DMS53 (cell line): ENCODE results near the gene TWF2.

Source experiments
- DNase-seq: peaks from one replicate; lab custom pipeline; 2025; lab: John Stamatoyannopoulos, UW

The TWF2 gene

DNA sequence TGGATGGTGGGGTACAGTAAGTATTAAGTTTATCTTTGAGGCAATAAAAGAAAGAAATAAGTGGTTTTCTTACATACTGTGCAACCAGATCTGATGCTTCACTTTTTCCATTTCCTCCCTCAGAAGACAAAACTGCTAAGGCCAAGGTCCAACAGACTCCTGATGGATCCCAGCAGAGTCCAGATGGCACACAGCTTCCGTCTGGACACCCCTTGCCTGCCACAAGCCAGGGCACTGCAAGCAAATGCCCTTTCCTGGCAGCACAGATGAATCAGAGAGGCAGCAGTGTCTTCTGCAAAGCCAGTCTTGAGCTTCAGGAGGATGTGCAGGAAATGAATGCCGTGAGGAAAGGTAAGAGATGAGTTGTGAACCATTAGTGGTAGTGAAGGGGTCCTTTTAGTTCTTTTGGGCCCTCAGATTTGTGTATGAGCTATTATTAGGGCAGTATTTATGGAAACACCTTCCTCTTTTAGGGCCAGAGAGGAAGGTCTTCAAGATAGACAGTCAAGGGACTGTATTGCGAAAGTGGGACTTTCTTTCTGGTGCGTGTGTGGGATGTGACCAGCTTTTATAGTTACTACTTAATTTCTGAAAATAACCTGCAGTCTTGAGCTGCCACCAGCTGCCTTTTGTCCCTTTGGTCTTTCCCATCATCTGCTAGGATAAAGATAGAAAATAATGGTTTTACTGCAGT, 36.4 kb downstream of the TWF2 start:
- no peak for DNase-seq

DNA sequence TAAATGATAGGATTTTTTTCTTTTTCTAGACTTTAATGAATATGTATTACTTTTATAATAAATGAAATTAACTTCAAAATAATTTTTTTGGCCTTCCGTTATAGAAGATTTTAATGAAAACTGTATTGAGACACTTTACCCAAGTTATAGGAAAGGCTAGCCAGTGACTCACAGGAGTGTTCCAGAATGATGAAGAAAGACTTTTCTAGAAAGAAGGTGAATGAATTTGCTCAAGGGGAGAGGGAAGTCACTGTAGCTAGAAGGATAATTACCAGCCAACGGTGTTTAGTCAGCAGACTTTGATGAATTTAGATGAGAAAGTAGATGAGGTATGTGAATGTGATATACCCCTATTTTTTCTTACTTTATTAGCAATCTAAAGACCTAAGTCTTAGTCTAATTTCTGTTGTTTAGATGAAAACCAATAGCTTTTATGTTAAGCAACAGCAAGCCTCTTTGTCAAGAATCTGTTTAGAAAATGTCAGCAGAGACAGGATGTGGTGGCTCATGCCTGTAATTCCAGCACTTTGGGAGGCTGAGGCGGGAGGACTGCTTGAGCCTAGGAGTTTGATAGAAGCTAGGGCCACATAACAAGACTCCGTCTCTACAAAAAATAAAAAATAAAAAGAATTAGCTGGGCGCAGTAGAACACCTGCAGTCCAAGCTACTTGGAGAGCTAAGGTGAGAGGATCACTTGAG, 37.8 kb downstream of the TWF2 start:
- no peak for DNase-seq

DNA sequence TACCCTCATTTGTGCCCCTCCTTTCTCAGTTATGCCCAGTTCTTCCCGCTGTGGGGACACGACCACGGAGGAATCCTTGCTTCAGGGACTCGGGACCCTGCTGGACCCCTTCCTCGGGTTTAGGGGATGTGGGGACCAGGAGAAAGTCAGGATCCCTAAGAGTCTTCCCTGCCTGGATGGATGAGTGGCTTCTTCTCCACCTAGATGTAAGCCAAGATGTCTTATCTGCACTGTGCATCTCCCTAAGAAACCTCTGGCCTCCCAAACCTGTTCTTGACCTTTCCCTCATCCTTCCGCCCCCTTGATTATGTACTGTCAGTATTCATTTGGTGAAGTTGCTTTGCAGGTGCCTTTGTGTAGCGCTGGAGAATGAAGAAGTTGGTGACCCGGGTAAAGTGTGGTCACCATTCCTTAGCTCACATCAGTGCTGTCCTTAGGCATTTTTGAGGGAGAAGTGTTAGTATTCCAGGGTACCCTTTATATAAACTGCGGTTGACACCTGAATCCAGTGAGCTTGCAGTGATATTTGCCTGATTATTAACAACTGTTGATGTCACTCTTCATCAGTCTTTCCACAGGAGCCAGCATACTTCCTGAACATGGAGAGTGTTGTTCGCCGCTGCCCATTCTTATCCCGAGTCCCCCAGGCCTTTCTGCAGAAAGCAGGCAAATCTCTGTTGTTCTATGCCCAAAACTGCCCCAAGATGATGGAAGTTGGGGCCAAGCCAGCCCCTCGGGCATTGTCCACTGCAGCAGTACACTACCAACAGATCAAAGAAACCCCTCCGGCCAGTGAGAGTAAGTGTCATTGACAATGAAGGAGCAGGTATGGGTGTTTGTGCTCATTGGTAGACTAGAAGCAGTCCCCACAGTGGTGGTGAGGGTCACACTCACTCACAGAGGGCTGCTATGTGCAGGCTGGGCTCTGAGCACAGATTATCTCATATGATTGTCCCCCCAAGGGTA, 40.0 kb downstream of the TWF2 start:
- no peak for DNase-seq

DNA sequence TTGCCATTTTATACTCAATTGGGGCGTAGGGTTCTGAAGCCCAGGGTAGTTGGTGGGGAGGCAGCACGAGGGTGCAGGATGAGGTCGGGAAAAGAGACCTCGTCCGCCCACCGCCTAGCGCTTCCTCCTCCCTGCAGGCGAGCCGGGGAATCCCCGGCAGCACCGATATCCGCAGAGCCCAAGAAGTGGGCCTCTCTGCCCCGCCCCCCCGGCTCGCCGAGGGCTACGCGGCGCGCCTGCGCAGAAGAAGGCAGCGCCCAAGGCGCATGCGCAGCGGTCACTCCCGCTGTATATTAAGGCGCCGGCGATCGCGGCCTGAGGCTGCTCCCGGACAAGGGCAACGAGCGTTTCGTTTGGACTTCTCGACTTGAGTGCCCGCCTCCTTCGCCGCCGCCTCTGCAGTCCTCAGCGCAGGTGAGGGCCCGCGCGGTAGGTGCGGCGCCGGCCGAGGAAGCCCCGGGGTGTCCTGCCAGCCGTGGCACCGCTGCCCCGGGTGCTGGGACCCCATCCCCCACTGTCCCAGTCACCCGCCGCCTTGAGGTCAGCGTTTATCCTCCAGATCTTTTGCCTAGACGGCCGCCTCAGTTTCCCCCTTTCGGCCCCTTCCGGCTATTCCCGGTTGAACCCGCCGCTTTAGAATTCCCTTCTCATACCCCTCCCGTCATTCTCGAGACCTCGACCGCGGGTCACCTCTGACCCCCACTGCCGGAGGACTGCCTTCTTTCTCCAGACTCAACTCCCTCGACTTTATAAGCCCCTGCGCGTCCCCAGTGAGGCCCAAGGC, 40.9 kb downstream of the TWF2 start, which contains the start of gene ALAS1:
Gene ALAS1, plus strand, starts transcription at position 319 of the 784 bp plus-strand sequence. CDS start 1,082 bp downstream, outside the sequence.
- peak; percentile 84 for DNase-seq

DNA sequence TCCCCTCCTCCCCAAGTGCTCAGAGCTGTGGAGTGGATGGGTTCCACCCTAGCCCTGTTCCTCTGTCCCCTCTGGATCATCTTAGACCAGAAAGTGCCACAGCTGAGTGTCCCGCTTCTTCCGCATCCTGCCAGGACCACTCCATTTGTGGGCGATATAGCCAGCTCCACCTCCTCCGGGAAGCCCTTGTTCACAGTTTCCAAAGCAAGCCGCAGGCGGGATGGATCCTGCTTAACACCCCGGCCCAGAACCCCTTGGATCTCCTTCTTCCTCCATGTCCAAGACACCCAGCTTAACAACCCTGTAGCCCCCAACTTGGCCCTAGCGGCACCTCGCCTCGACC, 41.5 kb downstream of the TWF2 start:
- no peak for DNase-seq

DNA sequence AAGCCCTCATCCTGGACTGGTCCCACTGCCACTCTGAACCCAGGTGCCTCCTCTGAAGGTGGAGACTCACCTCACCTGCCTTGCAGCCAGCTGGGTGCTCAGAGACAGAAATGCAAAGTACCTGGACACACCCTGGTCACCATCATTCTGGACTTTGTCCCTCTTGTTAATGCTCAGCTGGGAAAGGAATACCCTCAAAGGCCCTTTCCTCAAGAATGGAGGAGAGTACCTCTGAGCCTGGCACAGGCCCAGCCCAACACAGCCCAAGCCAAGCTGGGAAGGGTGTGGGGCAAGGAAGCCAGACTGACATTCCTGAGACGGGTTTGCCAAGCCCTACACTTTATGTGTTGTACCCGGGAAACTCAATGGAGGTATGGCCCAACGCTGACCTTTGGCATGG, 42.0 kb downstream of the TWF2 start:
- DNase-seq: peak; percentile 49

DNA sequence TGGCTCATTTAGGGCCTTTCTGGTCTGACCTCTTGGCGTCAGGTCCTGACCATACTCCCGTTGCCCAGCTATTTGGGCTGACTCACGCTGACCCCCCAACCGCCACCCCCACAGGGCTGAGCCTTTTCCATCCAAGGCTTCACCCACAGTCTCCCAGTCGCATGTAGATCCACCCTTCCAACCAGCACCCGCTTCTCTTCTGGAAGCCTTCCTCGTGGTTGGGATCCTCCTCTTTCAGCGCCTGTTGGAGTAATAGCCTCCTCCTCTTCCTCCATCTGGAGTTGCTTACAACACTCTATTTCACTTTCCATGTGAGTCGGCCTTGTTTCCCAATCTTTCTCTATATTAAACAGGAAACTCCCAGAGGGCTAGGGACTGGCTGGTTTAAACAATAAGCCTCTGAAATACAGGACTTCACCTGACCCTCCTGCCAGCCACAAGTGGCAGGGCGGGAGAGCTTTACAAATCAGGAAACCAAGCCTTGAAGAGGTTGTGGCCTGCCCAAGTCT, 43.1 kb downstream of the TWF2 start:
- DNase-seq: no peak

DNA sequence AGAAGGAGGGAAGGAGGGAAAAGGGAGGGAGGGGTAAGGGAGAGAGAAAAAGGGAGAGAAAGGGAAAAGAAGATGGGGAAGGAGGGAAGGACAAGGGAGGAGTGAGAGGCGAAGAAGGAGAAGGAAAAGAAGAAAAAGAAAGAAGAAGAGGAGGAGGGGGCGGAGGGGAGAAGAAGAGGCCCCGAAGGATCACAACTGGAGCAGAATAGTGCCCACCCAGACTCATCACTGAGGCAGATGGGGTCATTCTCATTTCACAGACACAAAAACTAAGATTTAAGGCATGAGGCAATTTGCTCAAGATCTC, 43.7 kb downstream of the TWF2 start:
- no peak for DNase-seq

DNA sequence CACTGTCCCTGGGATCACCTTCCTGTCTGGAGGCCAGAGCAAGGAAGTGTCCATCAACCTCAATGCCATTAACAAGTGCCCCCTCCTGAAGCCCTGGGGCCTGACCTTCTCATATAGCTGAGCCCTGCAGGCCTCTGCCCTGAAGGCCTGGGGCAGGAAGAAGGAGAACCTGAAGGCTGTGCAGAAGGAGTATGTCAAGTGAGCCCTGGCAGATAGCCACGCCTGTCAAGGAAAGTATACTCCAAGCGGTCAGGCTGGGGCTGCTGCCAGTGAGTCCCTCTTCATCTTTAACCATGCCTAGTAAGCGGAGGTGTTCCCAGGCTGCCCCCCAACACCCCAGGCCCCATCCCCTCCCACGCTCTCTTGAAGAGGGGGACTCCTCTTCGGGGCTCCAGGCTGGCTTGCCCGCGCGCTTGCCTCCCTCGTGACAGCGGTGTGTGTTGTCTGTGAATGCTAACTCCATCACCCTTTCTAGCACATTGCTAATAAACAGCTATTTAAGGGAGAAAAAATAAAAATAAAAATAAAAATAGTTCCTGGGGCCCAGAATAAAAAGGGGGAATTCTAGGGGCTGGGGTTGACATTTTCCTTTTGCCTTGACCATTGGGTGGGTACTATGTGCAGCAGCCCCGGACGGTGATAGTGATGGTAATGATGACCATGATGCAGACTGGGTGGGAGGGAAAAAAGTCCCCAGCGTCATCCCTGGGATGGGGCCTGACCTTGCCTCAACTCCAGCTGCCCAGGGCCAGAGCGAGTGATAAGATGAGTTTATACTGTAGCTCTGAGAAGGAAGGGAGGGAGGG, 44.3 kb downstream of the TWF2 start:
- no peak for DNase-seq

DNA sequence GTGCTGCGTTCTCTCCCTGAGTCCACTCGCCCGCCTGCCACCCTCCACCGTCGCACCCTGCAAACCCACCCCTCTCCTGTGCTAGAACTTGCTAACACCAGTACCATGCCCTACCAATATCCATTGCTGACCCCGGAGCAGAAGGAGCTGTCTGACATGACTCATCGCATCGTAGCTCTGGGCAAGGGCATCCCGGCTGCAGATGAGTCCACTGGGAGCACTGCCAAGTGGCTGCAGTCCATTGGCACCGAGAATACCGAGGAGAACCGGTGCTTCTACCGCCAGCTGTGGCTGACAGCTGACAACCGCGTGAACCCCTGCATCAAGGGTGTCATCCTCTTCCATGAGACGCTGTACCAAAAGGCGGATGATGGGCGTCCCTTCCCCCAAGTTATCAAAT, 45.9 kb downstream of the TWF2 start:
- DNase-seq: peak; percentile 50

DNA sequence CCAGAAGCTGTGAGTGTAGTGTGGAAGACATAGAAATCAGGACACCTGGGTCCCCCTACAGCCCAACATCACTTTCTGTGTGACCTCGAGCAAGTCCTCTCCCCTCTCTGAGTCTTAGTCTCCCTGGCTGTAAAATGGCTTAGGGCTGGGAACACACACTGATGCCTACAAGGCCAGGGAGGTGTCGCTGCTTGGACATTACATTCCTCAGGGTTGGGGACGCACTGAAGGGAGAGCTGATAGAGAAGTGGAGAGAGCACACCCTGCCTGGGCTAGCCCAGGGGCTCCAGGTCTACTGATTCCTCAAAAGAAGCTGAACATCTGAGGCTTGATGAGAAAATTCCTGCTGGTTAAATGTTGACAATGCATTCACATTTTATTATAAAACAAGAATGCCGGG, 47.3 kb downstream of the TWF2 start:
- no peak for DNase-seq

DNA sequence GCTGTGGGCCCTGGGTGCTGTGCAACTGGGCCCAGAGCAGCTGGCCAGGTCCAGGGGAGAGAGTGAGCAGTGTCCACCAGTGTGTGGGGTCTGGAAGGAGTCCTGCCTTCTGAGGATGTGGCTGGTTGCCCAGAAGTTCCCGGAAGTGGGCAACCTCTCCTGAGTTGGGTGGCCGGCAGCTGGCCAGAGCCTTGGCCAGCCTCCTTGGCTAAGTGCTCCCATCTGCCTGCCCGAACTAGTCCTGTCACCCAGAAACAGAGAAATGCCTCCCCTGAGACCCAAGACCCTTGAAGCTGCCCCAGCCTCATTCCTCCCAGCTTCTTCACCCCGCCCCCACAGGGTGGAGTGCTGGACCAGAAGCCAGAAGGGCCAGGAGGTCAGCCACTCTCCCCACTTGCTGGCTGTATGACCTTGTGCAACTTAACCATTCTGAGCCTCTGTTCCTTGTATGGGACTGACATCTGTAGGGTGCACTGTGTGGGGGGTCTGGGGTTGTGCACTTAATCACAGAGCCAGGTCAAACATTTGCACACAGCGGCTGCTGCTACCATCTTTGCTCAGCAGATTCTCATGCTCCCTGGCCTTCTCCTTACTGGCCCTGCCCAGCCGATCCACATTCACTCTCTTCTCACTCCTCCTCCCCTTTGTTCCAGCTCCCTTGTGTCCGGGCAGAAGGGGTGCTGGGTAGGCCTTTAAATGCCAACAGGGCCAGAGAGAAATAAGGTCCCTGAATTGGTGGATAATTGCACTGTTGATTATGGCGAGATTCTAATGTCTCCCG, 48.5 kb downstream of the TWF2 start:
- no peak for DNase-seq

DNA sequence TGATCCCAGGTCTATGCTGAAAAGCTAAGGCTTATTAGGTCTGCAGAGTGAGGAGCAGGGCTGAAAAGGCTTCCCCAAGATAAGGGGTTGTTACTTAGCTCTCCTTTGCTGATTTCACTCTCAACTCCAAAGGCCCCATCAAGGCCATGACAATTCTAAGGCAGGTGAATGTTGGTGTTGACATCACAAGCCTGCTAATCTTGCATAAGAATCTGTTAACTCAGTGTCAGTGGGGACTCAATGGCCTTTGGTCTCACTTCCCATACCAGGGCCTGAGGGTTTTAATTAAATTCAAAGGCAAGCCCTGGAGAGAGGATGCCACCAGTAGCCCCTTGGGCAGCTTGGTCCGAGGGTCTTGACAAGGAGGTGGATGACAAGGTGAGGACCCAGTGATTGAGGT, 50.4 kb downstream of the TWF2 start:
- DNase-seq: no peak

DNA sequence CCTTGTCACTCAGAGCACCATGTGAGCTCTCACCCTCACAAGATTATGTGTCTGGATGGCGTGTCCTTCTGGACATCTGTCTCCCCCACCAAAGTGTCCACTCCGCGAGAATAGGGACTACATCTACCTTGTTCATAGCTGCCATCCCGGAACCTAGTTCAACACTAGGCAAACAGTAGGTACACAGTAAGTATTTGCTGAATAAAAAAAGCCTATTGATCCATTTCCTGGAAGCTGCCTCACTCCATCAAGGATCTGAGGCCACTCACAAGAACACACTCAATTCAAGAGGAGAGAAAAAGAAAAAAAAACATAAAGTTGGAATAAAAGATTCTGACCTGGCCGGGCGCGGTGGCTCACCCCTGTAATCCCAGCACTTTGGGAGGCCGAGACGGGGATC, 52.2 kb downstream of the TWF2 start:
- no peak for DNase-seq

DNA sequence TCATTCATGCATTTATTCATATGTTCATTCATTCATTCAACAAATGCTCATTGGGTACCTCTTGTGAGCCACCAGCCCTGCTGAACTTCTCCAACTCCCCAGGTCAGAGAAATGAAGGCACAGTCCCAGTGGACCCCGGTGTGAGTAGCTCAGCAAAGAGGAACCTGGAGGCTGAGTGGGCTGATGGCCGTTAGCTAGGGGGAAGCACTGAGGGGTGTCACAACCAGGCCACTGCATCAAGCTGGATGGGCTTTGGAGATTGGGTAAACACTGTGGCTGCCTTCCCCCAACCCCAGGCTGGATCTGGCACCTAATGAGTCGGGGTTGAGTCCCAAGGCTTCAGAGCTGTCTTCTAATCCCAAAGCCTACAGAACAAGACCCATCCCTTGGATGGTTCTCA, 53.1 kb downstream of the TWF2 start:
- no peak for DNase-seq

DNA sequence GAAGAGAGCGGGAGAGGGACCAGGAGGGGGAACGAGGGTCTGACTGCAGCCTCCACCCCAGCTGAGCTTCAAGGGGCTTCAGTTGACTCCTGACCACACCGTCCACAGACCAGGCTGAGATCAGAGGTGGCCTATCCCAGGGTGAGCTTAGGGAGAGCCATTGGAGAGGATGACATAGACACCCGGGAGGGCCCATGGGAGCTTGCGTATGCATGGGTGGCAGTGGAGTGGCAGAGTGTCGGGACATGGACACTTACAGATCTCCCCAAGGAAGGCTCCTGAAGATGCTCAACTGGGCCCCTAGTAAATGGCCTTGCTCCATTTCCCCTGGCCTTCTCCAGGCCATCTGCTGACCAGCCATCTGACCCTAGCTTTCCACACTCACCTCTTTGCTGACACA, 53.6 kb downstream of the TWF2 start:
- DNase-seq: no peak

DNA sequence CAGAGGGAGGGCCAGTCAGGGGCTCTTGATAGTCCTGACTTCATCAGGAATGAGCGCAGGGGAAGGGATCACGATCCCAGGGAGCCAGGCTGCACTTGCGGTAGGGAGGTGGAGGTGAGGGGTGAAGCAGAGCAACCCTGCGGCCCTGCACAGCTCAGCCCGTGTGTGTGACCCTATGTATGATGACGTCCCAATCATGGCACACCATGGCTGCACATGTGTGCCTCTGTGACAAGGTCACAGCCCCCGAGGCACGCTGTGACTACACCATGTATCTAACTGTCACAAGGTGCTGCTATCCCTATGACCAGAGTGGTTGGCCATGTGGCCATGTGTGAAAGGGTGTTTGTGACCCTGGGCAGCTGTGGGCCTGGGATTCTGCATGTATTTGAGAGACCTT, 54.3 kb downstream of the TWF2 start:
- DNase-seq: no peak

DNA sequence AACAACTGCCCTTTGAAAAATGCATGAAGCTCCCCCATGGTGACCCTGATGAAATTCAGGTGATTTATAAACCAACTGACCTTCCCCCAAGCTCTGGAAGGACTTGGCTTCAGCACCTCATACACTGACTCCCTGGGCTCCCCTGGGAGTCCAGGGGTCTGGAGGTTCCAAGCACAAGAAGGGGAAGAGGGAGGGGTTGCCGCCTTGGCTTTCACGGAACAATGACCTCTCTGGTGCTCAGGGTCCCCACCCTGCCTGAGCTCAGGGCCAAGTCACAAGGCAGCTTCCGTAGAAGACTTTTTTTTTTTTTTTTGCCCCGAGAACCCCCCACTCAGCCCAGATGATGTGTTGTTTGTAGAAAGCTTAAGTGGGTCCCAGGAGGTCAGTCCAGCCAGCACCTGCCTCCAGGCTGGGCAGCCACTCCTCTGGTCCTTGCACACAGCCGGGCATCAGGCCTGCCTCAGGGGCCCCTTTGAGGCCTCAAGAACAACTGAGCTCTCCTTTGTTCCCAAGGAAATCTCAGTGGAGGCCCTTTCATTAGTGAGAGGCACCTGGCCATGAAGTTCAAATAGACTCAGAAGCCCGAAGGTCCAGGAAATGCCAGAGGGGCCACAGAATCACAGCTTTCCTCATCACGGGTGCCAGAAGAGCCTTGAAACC, 55.0 kb downstream of the TWF2 start:
- DNase-seq: no peak

DNA sequence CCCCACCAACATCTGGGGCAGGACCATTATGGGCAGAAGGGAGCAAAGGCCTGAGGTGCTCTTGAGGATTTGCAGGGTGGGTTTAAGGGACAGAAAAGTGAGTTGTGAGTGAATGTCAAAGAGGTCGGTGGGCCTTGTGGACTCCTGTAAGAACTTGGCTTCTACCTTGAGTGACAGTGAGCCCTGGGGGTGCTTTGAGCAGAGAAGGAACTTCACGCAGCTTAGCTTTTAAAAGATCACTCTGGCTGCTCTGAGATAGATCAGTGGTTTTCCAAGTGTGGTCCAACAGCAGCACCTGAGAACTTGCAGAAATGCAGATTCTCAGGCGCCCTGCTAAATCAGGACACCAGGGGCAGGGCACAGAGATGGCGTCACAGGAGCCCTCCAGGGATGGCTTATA, 56.3 kb downstream of the TWF2 start:
- no peak for DNase-seq

DNA sequence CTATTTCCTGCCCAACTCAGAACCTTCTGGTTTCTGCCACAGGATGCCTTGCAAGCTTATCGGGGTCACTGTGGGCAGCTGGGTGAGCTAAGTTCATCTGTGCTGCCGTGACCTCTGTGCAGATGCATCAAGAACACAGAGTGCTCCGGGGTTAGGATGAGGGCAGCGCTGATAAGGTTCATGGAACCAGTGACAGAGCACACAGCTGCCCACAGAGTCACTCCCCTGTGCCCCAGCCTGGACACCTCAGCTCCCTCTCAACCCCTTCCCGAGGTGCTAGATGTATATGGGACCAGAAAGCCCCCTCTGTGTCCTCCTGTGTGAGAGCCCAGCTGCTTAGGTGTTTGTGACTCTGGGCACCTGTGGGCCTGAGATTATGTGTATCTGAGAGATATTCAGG, 56.8 kb downstream of the TWF2 start:
- no peak for DNase-seq
